HCT116 (cell line): ENCODE measurements around the gene ITPKB.

ENCODE experiments used
- CBX3 ChIP-seq: IDR thresholded peaks from 2 replicates; pipeline ENCODE4 v1.6.1; 2012; ENCODE audit warnings: low read depth
- CTCF ChIP-seq, 3 experiments: fragments of 200-600 bp in 1 of 3; sonication (generic) in 1 of 3; IDR thresholded peaks in 2 of 3; conservative IDR thresholded peaks in 1 of 3; 2 replicates each; pipeline ENCODE4 v1.5.1; 2012 to 2017; ENCODE audit warnings: low read depth in 2 of 3, low read length in 2 of 3, antibody characterized with exemption in 1 of 3, borderline replicate concordance in 1 of 3, control low read depth in 1 of 3, mild to moderate bottlenecking in 1 of 3, mixed read lengths in 1 of 3, mixed run types in 1 of 3, moderate library complexity in 1 of 3; ENCODE audit not compliant: insufficient read depth in 1 of 3
- EZH2 ChIP-seq: fragments of 200-600 bp; sonication (generic); IDR thresholded peaks from 2 replicates; pipeline ENCODE4 v1.6.1; 2017; ENCODE audit warnings: antibody characterized with exemption, mixed run types
- POLR2A ChIP-seq: IDR thresholded peaks from 2 replicates; pipeline ENCODE4 v1.7.0; 2011; ENCODE audit warnings: borderline replicate concordance; ENCODE audit not compliant: insufficient read depth, insufficient read length; ENCODE audit errors: extremely low read depth
- POLR2AphosphoS5 ChIP-seq: IDR thresholded peaks from 2 replicates; pipeline ENCODE4 v1.6.1; 2011; ENCODE audit warnings: mild to moderate bottlenecking, low read depth, low read length, moderate library complexity
- RAD21 ChIP-seq: IDR thresholded peaks from 2 replicates; pipeline ENCODE4 v1.6.1; 2012; ENCODE audit warnings: low read depth, mild to moderate bottlenecking
- REST ChIP-seq: IDR thresholded peaks from 2 replicates; pipeline ENCODE4 v1.6.1; 2012; ENCODE audit warnings: low read depth
- SP1 ChIP-seq: IDR thresholded peaks from 2 replicates; pipeline ENCODE4 v1.6.1; 2012; ENCODE audit warnings: low read depth
- SRF ChIP-seq: IDR thresholded peaks from 2 replicates; pipeline ENCODE4 v1.6.1; 2012; ENCODE audit warnings: low read depth
- TCF7L2 ChIP-seq: IDR thresholded peaks from 2 replicates; pipeline ENCODE4 v1.7.0; 2011; ENCODE audit warnings: borderline replicate concordance, inconsistent platforms; ENCODE audit not compliant: insufficient read depth, insufficient read length; ENCODE audit errors: extremely low read depth
- YY1 ChIP-seq: IDR thresholded peaks from 2 replicates; pipeline ENCODE4 v1.6.1; 2011; ENCODE audit warnings: low read length, low read depth, moderate library complexity, mild to moderate bottlenecking; ENCODE audit not compliant: insufficient replicate concordance; ENCODE audit errors: extremely low read depth
- ZBTB33 ChIP-seq: IDR thresholded peaks from 2 replicates; pipeline ENCODE4 v1.6.1; 2011; ENCODE audit warnings: mild to moderate bottlenecking, low read length, moderate library complexity; ENCODE audit not compliant: insufficient replicate concordance; ENCODE audit errors: extremely low read depth

DNA sequence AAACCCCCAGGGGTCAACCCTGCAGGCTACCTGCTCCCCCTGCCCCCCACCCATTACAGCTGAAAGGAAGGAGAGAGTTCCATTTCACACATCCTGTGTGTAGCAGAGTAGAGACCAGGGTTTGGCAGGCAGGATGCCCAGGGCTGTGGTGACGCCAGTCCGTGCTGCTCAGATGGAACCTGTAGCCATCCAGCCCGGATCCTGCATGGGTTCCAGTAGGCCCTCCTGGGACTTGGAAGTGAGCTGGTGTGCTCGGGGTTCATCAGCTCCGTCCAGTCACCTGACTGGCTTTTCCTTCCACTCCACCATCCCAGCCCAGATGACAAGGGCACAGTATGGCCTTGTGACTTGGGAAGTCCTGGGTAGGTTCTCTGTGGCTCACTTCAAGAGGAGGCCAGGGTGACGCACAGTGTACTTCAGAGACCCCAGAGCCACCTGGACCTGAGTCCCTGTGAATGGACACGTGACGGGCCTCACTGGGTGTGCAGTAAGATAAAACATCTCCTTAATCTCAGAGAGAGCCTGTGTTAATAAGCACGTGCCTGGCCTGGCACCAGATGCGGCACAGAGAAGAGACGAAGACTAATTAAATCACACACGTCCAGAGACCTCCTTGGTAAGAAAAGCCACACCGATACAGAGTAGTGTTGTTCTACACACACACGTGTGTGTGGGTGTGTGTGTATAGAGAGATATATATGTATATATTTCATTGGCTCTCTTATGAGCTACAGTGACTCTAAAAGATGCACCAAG is 16.0 kb downstream of the ITPKB start:
- TF ChIP-seq CTCF (IDR thresholded peaks at IDR 0.05 in 2 of 3, conservative IDR thresholded peaks at IDR 0.05 in 1 of 3; ENCODE audit: borderline replicate concordance in 1 of 3, insufficient read depth in 1 of 3, low read depth in 2 of 3, low read length in 2 of 3) = no peak
- no peak for TF ChIP-seq POLR2A
- TF ChIP-seq YY1 = no peak
- TF ChIP-seq POLR2AphosphoS5 = no peak
- TF ChIP-seq SRF = no peak
- no peak for TF ChIP-seq TCF7L2
- TF ChIP-seq ZBTB33 = no peak
- TF ChIP-seq EZH2 = no peak
- TF ChIP-seq CBX3 = no peak
- TF ChIP-seq RAD21 = no peak
- TF ChIP-seq SP1 = no peak
- TF ChIP-seq REST = no peak
